Embryonic facial prominence (tissue), 1 donor: ENCODE results near the gene KIR3DL3.
"Not testable (repeated sequence)": the region's sequence is repeated elsewhere in the genome, so short reads cannot be mapped to it uniquely, and the experiment has no call there.

Experiments
- DNase-seq: peaks from one replicate; pipeline ENCODE4 v3.0.0-alpha.2; 2016; ENCODE audit errors: extremely low spot score

KIR3DL3 gene

GRCh38 chr19:54782916-54783315, 58.7 kb downstream of the KIR3DL3 start:
- not testable (repeated sequence) for DNase-seq
